ENCODE data around the gene ERC2.
A peak's percentile ranks its signal among the peaks of the same experiment; 100 is the strongest.

Gene ERC2

GRCh38 chr3:55812394-55813013 lies 655.8 kb downstream of the ERC2 start:
- DNase-seq = no peak

- no peak for DNase-seq
Measured at GRCh38 chr3:55807210-55807609, 661.1 kb downstream of the ERC2 start.

GRCh38 chr3:55805169-55805568 lies 663.1 kb downstream of the ERC2 start:
- no peak for DNase-seq

GRCh38 chr3:55804170-55805095 lies 663.8 kb downstream of the ERC2 start:
- no peak for DNase-seq

GRCh38 chr3:55802816-55803215 lies 665.5 kb downstream of the ERC2 start:
- no peak for DNase-seq

GRCh38 chr3:55801676-55802075 lies 666.6 kb downstream of the ERC2 start:
- DNase-seq = no peak

- no peak for DNase-seq
Measured at GRCh38 chr3:55801068-55801467, 667.2 kb downstream of the ERC2 start.

- no peak for DNase-seq
Measured at GRCh38 chr3:55797775-55798174, 670.5 kb downstream of the ERC2 start.

- DNase-seq = no peak
Measured at GRCh38 chr3:55797084-55797483, 671.2 kb downstream of the ERC2 start.

- DNase-seq = no peak
Measured at GRCh38 chr3:55796533-55796932, 671.7 kb downstream of the ERC2 start.

GRCh38 chr3:55795746-55796145 lies 672.5 kb downstream of the ERC2 start:
- peak; percentile 59 for DNase-seq

GRCh38 chr3:55795296-55795695 lies 673.0 kb downstream of the ERC2 start:
- peak; percentile 67 for DNase-seq

GRCh38 chr3:55792742-55793141 lies 675.5 kb downstream of the ERC2 start:
- no peak for DNase-seq

GRCh38 chr3:55792009-55792408 lies 676.3 kb downstream of the ERC2 start:
- no peak for DNase-seq

GRCh38 chr3:55790596-55791350 lies 677.5 kb downstream of the ERC2 start:
- no peak for DNase-seq

- no peak for DNase-seq
Measured at GRCh38 chr3:55789516-55789915, 678.8 kb downstream of the ERC2 start.

- DNase-seq = peak; percentile 33
Measured at GRCh38 chr3:55782807-55783206, 685.5 kb downstream of the ERC2 start.

- DNase-seq = no peak
Measured at GRCh38 chr3:55782351-55782750, 685.9 kb downstream of the ERC2 start.

- peak; percentile 25 for DNase-seq
Measured at GRCh38 chr3:55780913-55781312, 687.4 kb downstream of the ERC2 start.

GRCh38 chr3:55779543-55779942 lies 688.7 kb downstream of the ERC2 start:
- DNase-seq = no peak

GRCh38 chr3:55775366-55776154 lies 692.7 kb downstream of the ERC2 start:
- no peak for DNase-seq

GRCh38 chr3:55774856-55775255 lies 693.4 kb downstream of the ERC2 start:
- DNase-seq = no peak

GRCh38 chr3:55771503-55771902 lies 696.8 kb downstream of the ERC2 start:
- peak; percentile 88 for DNase-seq
